HG03064 (cell line): Measurements from ENCODE around the gene IGFL1.
"Not testable (repeated sequence)": the region's sequence is repeated elsewhere in the genome, so short reads cannot be mapped to it uniquely, and the experiment has no call there.

Experiments
- ATAC-seq: cut with Tn5 transposase; IDR thresholded peaks from one replicate; pipeline ENCODE4 v1.9.1; 2021; ENCODE audit warnings: low read depth; ENCODE audit not compliant: unreplicated experiment

The IGFL1 gene

GRCh38 chr19:46264801-46265200 is 35.3 kb downstream of the IGFL1 start:
- ATAC-seq = not testable (repeated sequence)

GRCh38 chr19:46265217-46265828 is 35.8 kb downstream of the IGFL1 start:
- ATAC-seq = no peak

GRCh38 chr19:46269101-46269500 is 39.6 kb downstream of the IGFL1 start:
- no peak for ATAC-seq

- ATAC-seq = no peak
These were observed 41.1 kb downstream of the IGFL1 start for GRCh38 chr19:46270521-46271256.

GRCh38 chr19:46271481-46272197 is 42.1 kb downstream of the IGFL1 start:
- no peak for ATAC-seq

- not testable (repeated sequence) for ATAC-seq
These were observed 44.4 kb downstream of the IGFL1 start for GRCh38 chr19:46273931-46274330.

GRCh38 chr19:46279177-46279576 is 49.6 kb downstream of the IGFL1 start:
- ATAC-seq = no peak
